Stimulated activated CD4-positive, alpha-beta T cell treated with anti-CD3 and anti-CD28 coated beads, Interleukin-1b, Interleukin-23, amount 100 ng/mL, for 4 hours (primary cell): ENCODE results near the gene NRP1.
"Not testable (repeated sequence)": the region's sequence is repeated elsewhere in the genome, so short reads cannot be mapped to it uniquely, and the experiment has no call there.

Experiments used
- DNase-seq, 2 donors: peaks; one replicate each; pipeline ENCODE4 v3.0.0-alpha.2; 2020; ENCODE audit warnings: low read depth in 2 of 2

The NRP1 gene

DNA sequence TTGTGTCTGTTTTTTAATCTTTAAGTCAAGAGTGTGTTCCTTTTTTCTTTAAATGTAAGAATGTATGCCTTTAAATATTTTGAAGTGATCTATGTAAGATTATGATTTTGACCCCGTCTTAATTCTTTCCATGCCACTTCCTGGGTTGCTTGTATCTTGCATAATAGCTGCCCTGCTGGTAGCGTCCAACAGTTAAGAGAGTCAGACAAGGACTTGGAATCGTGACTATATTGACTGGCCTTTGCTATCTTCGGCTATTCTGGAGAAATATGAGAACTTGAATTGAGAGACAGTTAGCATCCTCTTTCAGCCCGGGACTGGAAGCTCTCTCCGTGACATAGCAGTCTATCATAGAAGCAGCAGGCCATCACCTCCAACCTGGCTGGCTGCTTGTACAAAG is 13.0 kb downstream of the NRP1 start:
- DNase-seq = no peak

DNA sequence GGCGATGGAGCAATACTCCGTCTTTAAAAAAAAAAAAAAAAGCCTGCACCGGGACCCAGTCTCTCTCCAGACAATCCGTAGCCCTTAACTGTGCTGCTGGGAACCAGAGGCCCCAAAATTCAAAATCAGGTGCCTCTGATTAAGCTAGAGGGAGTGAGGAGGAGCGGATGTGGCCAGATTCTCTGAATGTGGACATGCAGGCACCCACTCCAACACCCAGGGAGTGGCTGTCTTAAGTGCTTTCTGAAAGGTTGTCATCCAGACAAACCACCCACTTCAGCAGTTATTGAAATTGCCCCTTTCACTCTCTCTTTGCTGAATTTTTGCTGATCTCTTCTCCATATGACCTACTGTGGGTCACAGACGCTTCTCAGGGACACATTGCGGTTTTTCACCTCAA is 14.2 kb downstream of the NRP1 start:
- no peak for DNase-seq

DNA sequence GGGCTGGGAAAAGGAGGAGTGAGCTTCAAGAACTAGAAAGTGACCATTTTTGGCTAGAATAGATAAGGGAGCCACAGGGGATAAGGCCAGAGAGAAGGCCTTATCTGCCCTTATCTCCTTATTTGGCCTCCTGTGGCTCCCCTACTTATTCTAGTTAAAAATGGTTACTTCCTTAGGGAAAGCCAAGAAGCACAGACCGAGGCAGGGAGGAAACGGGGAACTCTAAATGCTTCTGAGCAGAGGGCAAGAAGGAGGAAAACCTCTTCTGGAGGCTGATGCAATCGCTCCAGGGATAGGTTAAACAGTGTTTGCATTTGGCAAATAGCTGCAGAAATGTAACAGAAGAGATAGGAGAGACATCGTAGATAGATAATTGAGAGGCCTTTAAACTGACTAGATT is 18.6 kb downstream of the NRP1 start:
- DNase-seq = no peak

DNA sequence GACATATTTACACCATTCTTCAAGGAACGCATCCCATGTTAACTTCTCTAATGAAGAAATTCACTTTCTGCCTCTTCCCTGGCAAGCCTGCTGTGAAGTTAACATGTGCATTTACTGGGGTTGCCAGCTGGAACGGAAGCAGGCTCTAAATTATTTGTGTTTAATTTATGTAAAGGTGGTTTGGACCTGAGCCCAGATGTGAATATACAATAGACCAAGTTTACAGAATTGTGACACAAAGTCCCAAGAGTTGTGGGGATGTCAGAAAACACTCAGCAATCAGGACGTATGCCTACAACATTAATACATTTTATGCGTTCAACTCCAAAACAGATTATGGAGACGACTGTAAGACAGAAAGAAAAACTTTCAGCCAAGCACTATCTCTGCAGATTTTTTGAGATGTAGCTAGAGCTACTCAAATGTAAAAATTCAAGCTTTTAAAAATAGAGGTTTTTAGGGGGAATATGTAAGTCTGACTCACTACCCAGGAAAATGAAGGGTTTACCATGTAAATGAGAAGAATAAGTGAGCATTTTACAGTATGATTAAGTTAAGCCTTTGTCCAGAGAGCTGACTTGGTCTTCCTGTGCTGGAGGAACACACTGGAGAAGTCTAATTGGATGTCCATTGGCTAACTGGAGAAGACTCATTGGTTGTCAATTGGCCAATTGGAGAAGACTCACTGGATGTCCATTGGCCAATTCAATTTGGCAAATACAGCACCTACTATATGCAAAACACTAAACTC is 19.5 kb downstream of the NRP1 start:
- DNase-seq = no peak

DNA sequence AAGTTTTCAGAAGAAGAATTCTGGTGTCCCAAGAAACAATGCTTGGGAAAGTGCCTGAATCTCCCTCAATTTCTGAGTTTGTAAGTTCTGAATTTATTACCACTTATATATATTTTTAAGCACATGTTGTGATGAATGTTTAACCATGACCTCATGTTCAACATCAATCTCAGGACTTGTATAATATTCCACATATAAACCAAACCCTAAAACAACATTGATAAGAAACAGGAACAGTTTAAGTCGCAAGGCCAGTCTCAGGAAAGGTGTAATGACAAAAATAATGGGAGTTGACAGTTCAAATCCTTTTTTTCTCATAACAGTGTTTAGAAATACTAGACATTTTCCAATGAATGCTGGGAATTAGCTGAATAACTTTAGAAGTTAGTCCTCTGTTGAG is 22.8 kb downstream of the NRP1 start:
- DNase-seq = no peak

DNA sequence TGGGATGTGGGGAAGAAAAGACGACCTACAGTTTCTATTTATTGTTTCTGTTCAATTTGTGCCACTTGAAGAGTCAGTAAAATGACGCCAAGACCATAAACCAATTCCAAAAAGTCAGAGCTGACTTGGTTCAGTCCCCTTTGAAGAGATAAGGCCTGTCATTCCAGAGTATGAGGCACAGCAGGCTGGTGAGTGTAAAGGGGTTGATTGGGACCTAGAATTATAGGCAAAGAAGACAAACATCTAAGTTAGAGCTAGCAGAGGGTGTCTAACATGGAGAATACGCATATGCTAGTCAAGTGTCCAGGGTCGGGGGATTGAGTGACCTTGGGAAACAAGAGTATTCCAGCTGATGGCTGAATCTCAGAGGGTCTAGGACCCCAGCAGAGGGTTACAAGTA is 23.6 kb downstream of the NRP1 start:
- no peak for DNase-seq

DNA sequence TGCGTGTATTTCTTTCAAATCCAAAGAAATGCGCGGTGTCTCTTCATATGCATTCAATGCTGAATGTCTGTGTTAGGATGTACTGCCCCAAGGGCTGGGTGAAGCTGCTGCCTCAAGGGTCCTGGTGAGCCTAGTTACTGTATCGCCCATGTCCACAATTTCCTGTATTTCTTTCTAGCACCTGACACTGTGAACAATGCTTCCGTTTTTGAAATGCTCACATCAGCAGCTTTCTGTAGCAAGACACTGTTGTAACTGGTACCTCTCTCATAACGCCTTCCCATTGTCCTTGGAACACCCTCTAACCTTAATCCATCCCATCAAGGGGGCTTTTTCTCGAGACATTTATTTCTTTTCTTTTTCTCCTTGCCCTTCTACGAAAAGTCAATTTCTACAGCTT is 25.1 kb downstream of the NRP1 start:
- DNase-seq = no peak

DNA sequence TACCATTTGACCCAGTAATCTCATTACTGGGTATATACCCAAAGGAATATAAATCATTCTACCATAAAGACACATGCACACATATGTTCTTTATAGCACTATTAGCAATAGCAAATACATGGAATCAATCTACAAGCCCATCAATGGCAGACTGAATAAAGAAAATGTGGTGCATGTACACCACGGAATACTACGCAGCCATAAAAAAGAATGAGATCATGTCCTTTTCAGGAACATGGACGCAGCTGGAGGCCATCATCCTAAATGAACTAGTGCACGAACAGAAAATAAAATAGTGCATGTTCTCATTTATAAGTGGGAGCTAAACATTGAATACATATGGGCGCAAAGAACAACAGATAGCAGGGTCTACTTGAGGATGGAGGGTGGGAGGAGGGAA is 26.6 kb downstream of the NRP1 start:
- DNase-seq = no peak

DNA sequence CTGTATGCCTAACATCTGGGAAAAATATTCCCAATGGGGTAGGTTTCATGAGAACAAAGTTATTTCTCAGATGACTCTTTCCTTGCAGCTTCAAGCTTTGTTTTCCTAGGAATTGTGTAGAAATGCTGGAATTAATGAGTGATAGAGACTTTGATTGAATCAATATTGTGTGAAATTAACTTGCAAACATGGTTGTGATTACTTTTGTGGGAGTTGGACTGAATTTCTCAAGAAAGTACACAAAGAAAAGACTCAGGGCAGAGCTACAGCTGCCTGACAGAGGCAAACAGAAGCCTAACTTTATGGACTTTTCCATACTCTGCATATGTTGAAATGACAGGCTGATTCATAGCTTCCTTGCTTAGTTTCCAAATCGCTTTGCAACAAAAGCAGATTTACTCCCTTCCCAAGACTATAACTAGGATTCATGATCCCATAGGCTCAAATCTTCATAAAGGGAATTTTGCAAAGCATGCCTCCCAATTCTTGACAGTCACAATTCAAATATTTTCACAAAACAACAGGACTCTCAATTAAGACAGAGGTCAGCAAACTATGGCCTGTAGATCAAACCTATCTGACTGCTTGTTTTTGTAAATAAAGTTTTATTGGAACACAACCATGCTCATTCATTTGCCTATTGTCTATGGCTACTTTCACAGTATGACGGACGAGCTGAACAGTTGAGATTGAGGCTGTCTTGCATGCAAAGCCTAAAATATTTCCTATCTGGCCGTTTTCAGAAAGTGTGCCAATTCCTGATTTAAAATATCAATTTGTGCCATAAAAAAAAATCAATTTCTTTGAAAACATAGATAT is 27.6 kb downstream of the NRP1 start:
- no peak for DNase-seq

DNA sequence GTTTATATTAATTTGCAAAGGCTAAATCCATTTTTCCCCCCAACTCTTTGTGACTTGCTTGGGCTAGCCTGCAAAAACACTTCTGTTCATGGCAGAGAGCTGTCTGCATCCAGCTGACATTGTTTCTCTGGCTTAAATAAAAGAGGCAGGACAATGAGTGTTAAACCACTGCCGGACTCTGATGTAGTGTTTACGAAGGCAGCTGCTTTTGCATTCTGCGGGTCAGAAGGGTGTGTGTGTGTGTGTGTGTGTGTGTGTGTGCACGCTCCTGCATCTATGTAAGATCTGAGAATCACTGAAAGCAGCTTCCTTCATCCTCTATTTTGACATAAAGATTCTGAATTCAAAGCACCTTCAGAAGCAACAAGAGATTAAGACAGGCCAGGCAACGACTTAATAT is 28.3 kb downstream of the NRP1 start:
- no peak for DNase-seq

DNA sequence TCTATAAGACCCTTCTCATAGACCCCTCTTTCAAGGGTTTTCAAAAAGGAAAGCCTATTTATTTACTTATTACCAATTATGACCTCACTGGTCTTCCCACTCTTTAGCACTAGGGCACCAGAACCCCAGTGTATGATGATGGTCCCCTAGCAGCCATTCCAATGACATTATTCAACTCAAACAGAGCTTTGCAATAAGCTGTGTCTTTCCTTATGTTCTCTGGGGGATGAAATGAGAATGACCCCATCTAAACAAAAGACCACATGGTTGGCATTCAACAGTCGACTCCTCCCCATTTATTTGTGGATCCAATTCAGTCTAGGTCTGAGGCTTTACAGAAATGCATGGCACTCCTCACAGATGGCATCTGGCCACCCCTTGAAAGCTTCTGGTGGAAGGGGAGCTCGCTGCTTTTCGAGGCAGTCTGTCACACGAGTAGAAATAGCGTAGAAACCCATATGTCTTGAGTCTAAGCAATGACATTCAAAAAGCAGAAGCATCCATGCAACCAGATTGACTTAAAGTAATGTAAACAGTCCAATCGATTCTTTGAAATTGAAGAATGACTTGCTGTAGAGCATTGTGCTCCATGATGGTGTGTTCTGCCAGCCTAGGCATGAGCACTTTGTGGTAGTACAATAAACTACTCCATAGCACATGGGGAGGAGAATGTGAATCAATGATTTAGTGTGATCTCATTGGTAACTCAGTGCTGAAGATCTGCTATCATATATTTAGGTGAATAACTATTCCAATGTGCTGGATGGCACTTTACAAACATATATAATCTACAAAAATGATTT is 29.8 kb downstream of the NRP1 start:
- DNase-seq = no peak

DNA sequence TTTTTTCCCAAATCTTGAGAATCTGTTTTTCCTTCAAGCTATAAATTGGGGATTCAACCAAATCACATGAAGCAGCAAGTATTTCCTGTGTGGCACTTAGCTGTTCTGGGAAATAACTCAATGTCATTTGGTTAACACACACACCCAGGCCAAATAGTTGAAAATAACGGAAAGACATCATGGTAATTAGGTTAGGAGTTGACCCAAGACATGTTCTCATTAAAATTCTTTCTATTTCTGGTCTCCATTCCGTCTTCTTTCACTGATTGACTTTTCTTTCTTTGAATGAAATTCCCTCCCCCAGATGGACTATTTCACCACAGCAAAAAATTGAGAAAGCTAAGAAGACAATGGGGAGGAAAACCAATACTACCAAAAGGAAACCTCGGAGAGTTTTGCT is 30.5 kb downstream of the NRP1 start:
- no peak for DNase-seq

DNA sequence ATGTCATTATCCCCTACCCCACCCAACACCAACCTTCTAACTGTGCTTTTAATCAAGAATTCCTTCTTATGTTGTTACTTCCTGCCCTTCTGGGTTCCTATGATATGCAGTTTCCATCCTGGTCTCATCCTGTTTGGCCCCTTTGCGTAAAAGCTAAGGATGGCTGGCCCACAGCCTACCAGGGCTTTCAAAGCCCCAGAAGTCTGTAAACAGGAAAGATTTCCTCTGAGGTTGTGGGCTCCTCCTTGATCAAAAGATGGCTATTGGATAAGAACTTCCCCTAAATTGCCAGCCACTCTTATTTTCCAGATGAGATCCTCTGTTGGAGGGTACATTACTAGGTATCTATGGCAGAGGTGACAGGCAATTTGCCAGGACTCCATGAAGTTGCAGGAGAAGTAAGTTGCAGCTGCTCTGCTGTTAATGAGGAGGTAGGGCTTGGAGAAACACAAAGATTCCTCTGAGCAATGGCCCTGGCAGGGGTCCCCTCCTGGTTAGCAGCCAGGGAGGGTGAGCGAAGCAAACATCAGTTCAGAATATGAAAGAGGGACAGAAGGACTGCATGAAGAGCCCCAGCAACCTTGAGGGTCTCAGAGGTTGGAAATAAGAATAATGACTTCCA is 32.1 kb downstream of the NRP1 start:
- no peak for DNase-seq

DNA sequence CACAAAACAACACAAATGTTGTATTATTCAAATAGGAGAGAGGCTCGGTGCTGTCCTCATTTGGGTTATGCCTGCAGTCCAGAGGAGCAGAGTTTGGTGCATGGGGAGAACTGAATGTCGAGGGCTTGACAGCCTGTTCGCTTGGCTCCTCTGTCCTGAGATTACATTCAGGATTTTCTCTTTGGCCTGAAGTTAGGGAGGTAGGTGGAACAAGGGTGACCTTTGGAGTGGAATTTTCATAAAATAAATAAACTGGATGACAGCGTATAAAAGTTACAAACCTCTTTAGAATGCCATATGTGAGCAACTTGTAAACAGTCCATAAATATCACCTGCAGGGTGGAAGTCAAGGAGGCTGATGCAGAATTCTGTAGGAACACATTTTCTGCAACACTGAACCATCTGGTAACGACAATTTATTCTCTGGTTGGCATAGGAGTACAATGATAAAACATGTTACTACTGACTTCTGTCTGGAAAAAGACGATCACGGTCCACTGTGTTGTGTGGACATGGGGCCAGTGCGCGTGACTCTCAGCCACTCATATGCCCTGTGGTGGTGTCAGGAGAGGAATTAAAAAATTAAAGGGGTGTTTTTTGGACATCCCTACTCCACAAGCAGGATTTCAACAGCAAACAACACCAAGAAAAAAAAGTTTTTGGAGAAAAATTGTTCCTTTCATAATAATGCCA is 33.2 kb downstream of the NRP1 start:
- DNase-seq = no peak

DNA sequence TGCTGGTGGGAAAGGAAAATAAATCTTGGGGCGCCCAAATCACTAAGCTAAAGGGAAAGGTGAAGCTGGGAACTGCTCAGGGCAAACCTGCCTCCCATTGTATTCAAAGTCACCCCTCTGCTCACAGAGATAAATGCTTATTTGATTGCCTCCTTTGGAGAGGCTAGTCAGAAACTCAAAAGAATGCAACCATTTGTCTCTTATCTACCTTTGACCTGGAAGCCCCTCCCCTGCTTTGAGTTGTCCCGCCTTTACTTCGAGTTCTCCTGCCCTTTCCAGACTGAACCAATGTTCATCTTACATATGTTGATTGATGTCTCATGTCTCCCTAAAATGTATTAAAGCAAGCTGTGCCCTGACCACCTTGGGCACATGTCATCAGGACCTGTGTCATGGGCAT is 33.9 kb downstream of the NRP1 start:
- DNase-seq = not testable (repeated sequence)

DNA sequence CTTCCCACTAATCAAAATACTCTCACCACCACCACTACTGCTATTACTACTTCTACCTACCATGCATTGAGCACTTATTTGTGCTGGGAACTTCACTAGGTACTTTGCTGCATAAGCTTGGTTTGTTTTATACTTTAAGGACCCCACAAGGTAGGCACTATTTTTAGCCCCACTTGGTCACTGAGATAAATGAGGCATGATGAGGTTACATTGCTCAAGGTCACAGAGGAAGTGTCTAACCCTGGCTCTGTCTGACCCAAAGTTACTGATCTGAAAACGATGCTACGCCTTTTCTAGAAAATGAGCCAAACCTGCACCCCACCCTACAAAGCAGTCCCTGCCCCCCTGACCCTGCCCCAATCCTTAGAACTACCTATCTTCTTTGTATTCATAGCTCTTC is 35.6 kb downstream of the NRP1 start:
- no peak for DNase-seq

DNA sequence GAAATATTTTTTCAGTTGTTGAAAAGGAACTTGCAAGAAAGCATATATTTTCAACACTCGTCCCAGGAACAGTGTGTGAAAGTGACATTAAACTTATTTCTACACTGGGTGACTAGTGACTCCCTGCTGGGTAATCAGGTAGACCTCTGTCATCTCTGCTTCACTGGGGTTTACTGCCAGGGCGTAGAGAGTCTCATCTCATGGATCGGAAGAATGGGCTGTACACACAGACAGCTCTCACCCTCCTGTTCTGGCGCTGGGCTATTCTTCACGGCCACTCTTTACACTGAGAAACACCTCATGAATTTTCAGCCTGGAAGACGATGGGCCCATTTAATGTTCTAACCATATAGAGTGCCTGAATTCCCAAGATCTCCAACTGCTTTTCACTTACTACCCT is 36.4 kb downstream of the NRP1 start:
- DNase-seq = no peak

DNA sequence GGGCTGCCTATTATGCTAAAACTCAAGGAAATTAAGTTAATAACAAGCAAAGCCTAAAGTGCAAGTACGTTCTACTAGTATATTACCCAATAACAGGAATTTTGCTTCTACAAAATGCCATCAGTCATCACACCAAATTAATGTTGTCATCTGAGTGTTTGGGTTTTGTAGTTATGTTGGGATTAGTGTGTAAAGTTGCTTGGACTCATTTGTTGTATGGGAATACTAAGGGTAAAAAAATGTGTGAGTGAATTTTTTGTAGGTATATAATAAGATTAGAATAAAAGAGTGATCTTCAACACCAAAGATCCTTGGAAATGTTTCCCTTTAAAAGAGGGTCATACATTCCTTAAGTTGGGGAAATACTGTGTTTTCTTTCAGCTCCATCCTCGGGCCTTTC is 38.6 kb downstream of the NRP1 start:
- no peak for DNase-seq

DNA sequence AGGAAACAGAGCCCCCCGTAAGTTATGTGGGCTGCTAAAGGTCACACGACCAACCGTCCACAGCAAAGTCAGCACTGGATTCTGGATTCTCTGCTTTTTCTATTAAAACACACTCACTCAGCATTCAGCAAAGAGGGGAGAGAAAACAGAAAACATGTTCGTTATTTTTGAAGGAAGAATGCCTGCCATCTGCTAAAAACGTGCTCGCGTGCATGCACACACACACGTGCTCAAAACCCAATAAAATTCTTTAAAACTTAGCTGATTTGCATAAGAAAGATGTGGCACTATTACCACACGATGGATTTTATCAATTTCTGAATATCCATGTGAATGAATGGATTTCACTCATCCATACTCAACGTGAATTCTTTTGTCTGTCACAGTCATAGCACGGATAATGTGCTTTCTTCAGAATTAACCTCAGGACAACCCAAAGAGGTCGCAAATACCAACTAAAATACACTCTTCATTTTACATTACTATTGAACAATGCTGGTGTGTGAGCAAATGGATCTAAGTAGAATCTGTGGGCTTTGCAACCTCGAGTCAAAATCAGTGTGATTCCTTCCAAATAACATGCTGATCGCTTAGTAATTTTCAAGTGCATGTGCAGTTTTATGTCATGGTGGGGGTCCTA is 40.8 kb downstream of the NRP1 start:
- no peak for DNase-seq

DNA sequence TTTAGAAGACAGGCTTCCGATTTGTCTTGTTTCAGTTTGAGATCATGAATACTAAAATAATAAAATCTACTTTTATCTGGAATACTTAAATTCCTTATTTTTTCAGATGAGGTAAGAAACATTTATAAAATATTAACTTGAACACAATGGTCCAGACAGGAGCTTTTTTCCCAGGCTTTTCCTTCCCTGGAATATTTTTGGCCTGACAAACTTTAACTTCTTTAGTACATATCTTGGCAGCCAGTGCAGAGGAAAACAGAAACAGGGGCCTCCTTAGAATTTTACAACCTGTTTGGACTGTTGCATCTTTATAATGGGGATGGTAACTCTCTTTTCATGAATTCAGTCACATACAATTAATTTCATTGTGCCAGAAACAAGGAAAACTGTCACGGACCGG is 41.4 kb downstream of the NRP1 start:
- DNase-seq = no peak

DNA sequence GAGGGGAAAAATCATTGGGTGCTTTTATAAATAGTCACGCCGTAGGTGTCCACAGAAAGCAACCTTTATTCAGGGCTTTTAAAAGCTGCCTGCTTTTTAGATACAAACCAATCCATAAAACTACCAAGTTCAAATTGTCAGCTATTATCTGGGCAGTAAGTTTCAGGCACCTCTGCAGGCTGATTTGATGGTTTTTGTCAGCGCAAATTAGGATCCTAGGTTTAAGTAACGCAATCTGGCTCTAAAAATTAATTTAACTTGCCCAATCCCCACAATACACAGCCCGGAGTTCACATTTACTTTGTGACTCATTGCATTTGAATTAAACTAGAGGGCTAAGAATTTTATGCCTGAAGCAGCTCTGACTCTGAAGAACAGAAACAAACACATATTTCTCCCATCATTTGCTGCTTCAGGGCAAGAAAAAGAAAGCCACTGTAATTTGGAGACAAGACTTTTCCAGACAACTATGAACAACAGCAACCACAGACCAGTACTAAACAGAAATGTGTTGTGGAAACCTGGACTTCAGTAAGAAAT is 43.3 kb downstream of the NRP1 start:
- DNase-seq = no peak
